ENCODE results near the gene IQCN. TPM values are rescaled to one million over a fixed set of nuclear protein-coding genes. Genes with fewer than 3 reads are reported as not detected.
"Not testable (repeated sequence)": the region's sequence is repeated elsewhere in the genome, so short reads cannot be mapped to it uniquely, and the experiment has no call there.

The IQCN gene
- total RNA-seq, 1 donor from 2014 or later = 2.4 TPM

GRCh38 chr19:18216789-18217188 is 57.5 kb downstream of the IQCN start:
- DNase-seq (ENCODE audit: low spot score) = no peak

- no peak for DNase-seq (ENCODE audit: low spot score)
These were observed 59.3 kb downstream of the IQCN start for GRCh38 chr19:18214779-18215433.

GRCh38 chr19:18211683-18212082 is 62.6 kb downstream of the IQCN start:
- DNase-seq (ENCODE audit: low spot score) = no peak

DNA sequence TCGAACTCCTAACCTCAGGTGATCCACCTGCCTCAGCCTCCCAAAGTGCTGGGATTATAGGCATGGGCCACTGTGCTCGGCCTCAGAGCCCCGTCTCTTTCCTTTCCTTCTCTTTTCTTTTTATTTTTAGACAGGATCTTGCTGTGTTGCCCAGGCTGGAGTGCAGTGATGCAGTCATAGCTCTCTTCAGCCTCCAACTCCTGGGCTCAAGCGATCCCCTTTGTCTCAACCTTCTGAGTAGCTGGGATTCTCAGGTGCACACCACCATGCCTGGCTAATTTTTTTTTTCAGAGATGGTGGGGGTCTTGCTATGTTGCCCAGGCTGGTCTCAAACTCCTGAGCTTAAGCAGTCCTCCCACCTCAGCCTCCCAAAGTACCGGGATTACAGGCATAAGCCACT is 64.3 kb downstream of the IQCN start:
- DNase-seq (ENCODE audit: low spot score) = not testable (repeated sequence)

DNA sequence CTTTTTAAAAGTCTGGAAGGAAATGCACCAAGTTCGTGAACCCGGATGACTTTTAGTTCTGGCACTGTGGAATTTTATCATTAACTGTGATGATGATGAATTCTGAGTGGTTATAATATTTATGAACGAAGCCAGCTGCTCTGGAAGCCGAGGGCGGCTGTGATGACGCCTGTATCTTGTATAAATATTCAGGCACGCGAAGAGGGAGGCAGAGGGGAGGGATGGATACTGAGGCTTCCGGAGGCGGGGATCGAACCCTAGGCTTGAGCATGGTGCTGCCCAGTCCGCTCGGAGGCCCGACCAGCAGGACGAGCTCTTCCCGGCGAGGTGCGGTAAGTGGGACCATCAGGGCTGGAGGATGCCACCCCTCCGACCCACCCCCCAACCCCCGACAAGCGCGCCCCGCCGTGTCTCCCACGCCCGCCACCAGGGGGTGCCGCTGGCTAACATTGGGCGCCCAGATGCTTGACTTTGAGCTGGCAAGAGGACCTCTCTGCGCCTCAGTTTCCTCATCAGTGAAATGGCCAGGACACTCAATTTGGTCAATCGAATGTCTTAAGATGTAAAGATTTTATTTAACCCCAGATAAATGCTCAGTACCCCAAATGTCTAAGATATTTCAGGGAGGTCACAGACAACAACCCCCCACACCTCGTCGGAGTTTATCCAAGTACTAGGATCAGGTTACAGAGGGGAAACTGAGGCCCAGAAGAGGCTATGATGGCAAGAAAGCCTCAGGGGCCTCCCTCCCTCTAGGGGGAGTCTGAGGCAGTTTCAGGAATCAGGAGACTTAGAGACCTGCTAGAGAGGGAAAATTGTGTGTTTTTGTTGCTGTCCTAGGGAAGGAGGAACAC is 65.9 kb downstream of the IQCN start:
- DNase-seq (ENCODE audit: low spot score) = peak; percentile 75

Other genes with a start within 250 kb of the IQCN start
- 0.72 TPM for gene IL12RB1, start 187.5 kb downstream of the IQCN start, total RNA-seq (ENCODE audit: insufficient read depth, low replicate concordance)
- 2.2 TPM for gene MAST3, start 176.7 kb downstream of the IQCN start, total RNA-seq (ENCODE audit: insufficient read depth, low replicate concordance)
- gene PIK3R2, start 121.3 kb downstream of the IQCN start, total RNA-seq (ENCODE audit: insufficient read depth, low replicate concordance) = 16.1 TPM
- gene IFI30, start 100.6 kb downstream of the IQCN start, total RNA-seq (ENCODE audit: insufficient read depth, low replicate concordance) = 4.3 TPM
- gene MPV17L2, start 81.2 kb downstream of the IQCN start, total RNA-seq (ENCODE audit: insufficient read depth, low replicate concordance) = 9.4 TPM
- not detected for gene RAB3A, start 70.4 kb downstream of the IQCN start, total RNA-seq (ENCODE audit: insufficient read depth, low replicate concordance)
- gene PDE4C, start 48.0 kb downstream of the IQCN start, total RNA-seq (ENCODE audit: insufficient read depth, low replicate concordance) = 9.9 TPM
- gene JUND, start 7.2 kb upstream of the IQCN start, total RNA-seq (ENCODE audit: insufficient read depth, low replicate concordance) = 272 TPM
- 37.6 TPM for gene LSM4, start 48.6 kb upstream of the IQCN start, total RNA-seq (ENCODE audit: insufficient read depth, low replicate concordance)
- 11.8 TPM for gene PGPEP1, start 66.1 kb upstream of the IQCN start, total RNA-seq (ENCODE audit: insufficient read depth, low replicate concordance)
- gene GDF15, start 111.7 kb upstream of the IQCN start, total RNA-seq (ENCODE audit: insufficient read depth, low replicate concordance) = not detected
- gene LRRC25, start 123.2 kb upstream of the IQCN start, total RNA-seq (ENCODE audit: insufficient read depth, low replicate concordance) = 2.9 TPM
- 24.8 TPM for gene SSBP4, start 144.9 kb upstream of the IQCN start, total RNA-seq (ENCODE audit: insufficient read depth, low replicate concordance)
- 20.5 TPM for gene ISYNA1, start 163.7 kb upstream of the IQCN start, total RNA-seq (ENCODE audit: insufficient read depth, low replicate concordance)
- 22.6 TPM for gene ELL, start 247.6 kb upstream of the IQCN start, total RNA-seq (ENCODE audit: insufficient read depth, low replicate concordance)

All from umbilical cord (tissue), 2 donors.